Vagina (tissue), 2 donors: Measurements from ENCODE around the gene CCDC141. TPM values are rescaled to one million over a fixed set of nuclear protein-coding genes. Genes with fewer than 3 reads are reported as not detected.
"Not testable (repeated sequence)": the region's sequence is repeated elsewhere in the genome, so short reads cannot be mapped to it uniquely, and the experiment has no call there.

ENCODE experiments used
- DNase-seq, 2 donors: peaks; one replicate each; pipeline ENCODE4 v3.0.0-alpha.2; 2017; ENCODE audit errors: extremely low spot score in 2 of 2
- H3K27ac ChIP-seq: fragments of 200-600 bp; sonication (generic); one replicate; pipeline ENCODE4 v1.5.1; 2019
- H3K27me3 ChIP-seq: fragments of 200-600 bp; sonication (generic); one replicate; pipeline ENCODE4 v1.5.1; 2019
- H3K36me3 ChIP-seq, 2 donors: fragments of 200-600 bp; sonication (generic); one replicate each; pipeline ENCODE4 v1.5.1; 2017 to 2019
- H3K4me1 ChIP-seq: fragments of 200-600 bp; sonication (generic); one replicate; pipeline ENCODE4 v1.5.1; 2019
- H3K4me3 ChIP-seq, 2 donors: fragments of 200-600 bp; sonication (generic); 1 replicate in 1 of 2; 2 replicates in 1 of 2; pipeline ENCODE4 v1.5.1; 2016 to 2019
- H3K9me3 ChIP-seq: fragments of 200-600 bp; sonication (generic); one replicate; pipeline ENCODE4 v1.5.1; 2019
- CTCF ChIP-seq, 3 experiments: fragments of 450-650 bp in 2 of 3; fragments of 200-600 bp in 1 of 3; sonication (generic) in 1 of 3; IDR thresholded peaks; one replicate each; pipeline ENCODE4 v1.5.1; 2017 to 2019; ENCODE audit warnings: antibody characterized with exemption in 3 of 3, mild to moderate bottlenecking in 2 of 3, moderate library complexity in 2 of 3
- POLR2A ChIP-seq, 2 donors: fragments of 450-650 bp; IDR thresholded peaks; one replicate each; pipeline ENCODE4 v1.6.1; 2017; ENCODE audit warnings: antibody characterized with exemption in 2 of 2, mild to moderate bottlenecking in 2 of 2, moderate library complexity in 2 of 2
- POLR2AphosphoS5 ChIP-seq, 2 donors: sonication (generic); formaldehyde crosslinking; IDR thresholded peaks; one replicate each; pipeline ENCODE4 v1.9.0; 2017; ENCODE audit warnings: antibody characterized with exemption in 2 of 2, mild to moderate bottlenecking in 2 of 2, low read depth in 1 of 2; ENCODE audit not compliant: insufficient read depth in 1 of 2
- intact Hi-C: fragments of 100-400 bp; cut with DNase I; formaldehyde crosslinking; loops from one replicate; pipeline ENCODE4 v1.15.1; 2023
- total RNA-seq: library from RNA; depleted of rRNA; stranded (reverse); fragments of >200 nt; gene quantifications from one replicate; pipeline ENCODE4 v1.2.3, GENCODE V29; 2016

CCDC141 gene
- total RNA-seq, 1 donor from 2014 or later: 2.0 TPM

- Histone ChIP-seq H3K27ac (no peak overlapping the region), H3K4me1 (no peaks in the 10 kb centered on the region), H3K27me3 (no peaks in the 10 kb centered on the region), H3K36me3 (no peaks in the 10 kb centered on the region), H3K4me3 (no peak overlapping the region), H3K9me3 (no peaks in the 10 kb centered on the region)
- no peak for TF ChIP-seq CTCF (IDR thresholded peaks at IDR 0.05)
- no peak for TF ChIP-seq POLR2A (IDR thresholded peaks at IDR 0.05)
- TF ChIP-seq POLR2AphosphoS5 (IDR thresholded peaks at IDR 0.05; ENCODE audit: insufficient read depth in 1 of 2, low read depth in 1 of 2): no peak
- intact Hi-C loops: no loop called here
- no peak for DNase-seq
These were observed 55.7 kb downstream of the CCDC141 start for GRCh38 chr2:178994264-178994663.

GRCh38 chr2:178993788-178994187 lies 56.1 kb downstream of the CCDC141 start:
- Histone ChIP-seq H3K27me3 (no peaks in the 10 kb centered on the region), H3K4me3 (no peak overlapping the region), H3K36me3 (no peaks in the 10 kb centered on the region), H3K27ac (no peak overlapping the region), H3K4me1 (no peaks in the 10 kb centered on the region), H3K9me3 (no peaks in the 10 kb centered on the region)
- no peak for TF ChIP-seq POLR2A (IDR thresholded peaks at IDR 0.05)
- no peak for TF ChIP-seq POLR2AphosphoS5 (IDR thresholded peaks at IDR 0.05; ENCODE audit: insufficient read depth in 1 of 2, low read depth in 1 of 2)
- no peak for TF ChIP-seq CTCF (IDR thresholded peaks at IDR 0.05)
- intact Hi-C loops: no loop called here
- no peak for DNase-seq

- H3K27me3 ChIP-seq, H3K9me3 ChIP-seq, H3K4me1 ChIP-seq, H3K27ac ChIP-seq, H3K4me3 ChIP-seq, DNase-seq, H3K36me3 ChIP-seq, intact Hi-C loops: not testable (repeated sequence)
These were observed 57.2 kb downstream of the CCDC141 start for GRCh38 chr2:178992719-178993118.

- H3K4me1 ChIP-seq: no peaks in the 10 kb centered on the region
- TF ChIP-seq POLR2A (IDR thresholded peaks at IDR 0.05): no peak
- no peak for DNase-seq
- intact Hi-C loops: no loop called here
- no peaks in the 10 kb centered on the region for H3K36me3 ChIP-seq
- no peak overlapping the region for H3K4me3 ChIP-seq
- no peaks in the 10 kb centered on the region for H3K9me3 ChIP-seq
- H3K27ac ChIP-seq: no peak overlapping the region
- H3K27me3 ChIP-seq: no peaks in the 10 kb centered on the region
These were observed 59.2 kb downstream of the CCDC141 start for GRCh38 chr2:178990533-178991241.

GRCh38 chr2:178989424-178989823 lies 60.5 kb downstream of the CCDC141 start:
- H3K9me3 ChIP-seq, H3K27me3 ChIP-seq, H3K4me1 ChIP-seq, H3K4me3 ChIP-seq, H3K36me3 ChIP-seq, H3K27ac ChIP-seq, DNase-seq, intact Hi-C loops: not testable (repeated sequence)

GRCh38 chr2:178982652-178983051 lies 67.3 kb downstream of the CCDC141 start:
- not testable (repeated sequence) for H3K4me1 ChIP-seq

GRCh38 chr2:178980815-178981214 lies 69.1 kb downstream of the CCDC141 start:
- intact Hi-C loops: no loop called here

More at GRCh38 chr2:178982652-178983051, 67.3 kb downstream of the CCDC141 start:
- H3K27me3 ChIP-seq, H3K9me3 ChIP-seq, DNase-seq, intact Hi-C loops, H3K4me3 ChIP-seq, H3K27ac ChIP-seq, H3K36me3 ChIP-seq: not testable (repeated sequence)

More at GRCh38 chr2:178980815-178981214, 69.1 kb downstream of the CCDC141 start:
- no peak overlapping the region for H3K27ac ChIP-seq
- no peak for DNase-seq
- H3K27me3 ChIP-seq: no peaks in the 10 kb centered on the region
- TF ChIP-seq POLR2A (IDR thresholded peaks at IDR 0.05): no peak
- TF ChIP-seq CTCF (IDR thresholded peaks at IDR 0.05): no peak
- no peak for TF ChIP-seq POLR2AphosphoS5 (IDR thresholded peaks at IDR 0.05; ENCODE audit: insufficient read depth in 1 of 2, low read depth in 1 of 2)
- no peak overlapping the region for H3K4me3 ChIP-seq
- no peaks in the 10 kb centered on the region for H3K9me3 ChIP-seq
- no peaks in the 10 kb centered on the region for H3K4me1 ChIP-seq
- no peaks in the 10 kb centered on the region for H3K36me3 ChIP-seq
